Activated naive CD4-positive, alpha-beta T cell treated with anti-CD3 and anti-CD28 coated beads for 36 hours (primary cell): ENCODE results near the gene LRRC52. TPM values are rescaled to one million over a fixed set of nuclear protein-coding genes. Genes with fewer than 3 reads are reported as not detected.
"Not testable (repeated sequence)": the region's sequence is repeated elsewhere in the genome, so short reads cannot be mapped to it uniquely, and the experiment has no call there.

Source experiments
- CTCF ChIA-PET: fragments of 350-600 bp; sonication (Branson Sonifier 250); formaldehyde crosslinking; loops from one replicate; lab custom pipeline; 2021; ENCODE audit warnings: antibody characterized with exemption; lab: Charles Lee
- DNase-seq: peaks from one replicate; pipeline ENCODE4 v3.0.0-alpha.2; 2020
- H3K27ac Mint-ChIP-seq: one replicate; pipeline ENCODE4 v1.8.0; 2021; ENCODE audit warnings: mild to moderate bottlenecking, mixed read lengths
- H3K27me3 Mint-ChIP-seq: one replicate; pipeline ENCODE4 v1.8.0; 2021; ENCODE audit warnings: low read depth, mixed read lengths
- H3K36me3 Mint-ChIP-seq: one replicate; pipeline ENCODE4 v1.8.0; 2021; ENCODE audit warnings: low read depth, mixed read lengths
- H3K4me1 Mint-ChIP-seq: one replicate; pipeline ENCODE4 v1.8.0; 2021; ENCODE audit warnings: low read depth, mixed read lengths
- H3K4me3 Mint-ChIP-seq: one replicate; pipeline ENCODE4 v1.8.0; 2021; ENCODE audit warnings: mild to moderate bottlenecking, moderate library complexity, mixed read lengths
- H3K9me3 Mint-ChIP-seq: one replicate; pipeline ENCODE4 v1.8.0; 2021; ENCODE audit warnings: mixed read lengths
- intact Hi-C: fragments of 100-400 bp; cut with micrococcal nuclease; formaldehyde crosslinking; loops from one replicate; pipeline ENCODE4 v1.15.1; 2023
- total RNA-seq, 2 experiments: library from RNA; stranded (reverse); gene quantifications; one replicate each; pipeline ENCODE4 v1.2.3, GENCODE V29; 2021

Gene LRRC52
- total RNA-seq, 2 experiments from 2014 or later = not detected

DNA sequence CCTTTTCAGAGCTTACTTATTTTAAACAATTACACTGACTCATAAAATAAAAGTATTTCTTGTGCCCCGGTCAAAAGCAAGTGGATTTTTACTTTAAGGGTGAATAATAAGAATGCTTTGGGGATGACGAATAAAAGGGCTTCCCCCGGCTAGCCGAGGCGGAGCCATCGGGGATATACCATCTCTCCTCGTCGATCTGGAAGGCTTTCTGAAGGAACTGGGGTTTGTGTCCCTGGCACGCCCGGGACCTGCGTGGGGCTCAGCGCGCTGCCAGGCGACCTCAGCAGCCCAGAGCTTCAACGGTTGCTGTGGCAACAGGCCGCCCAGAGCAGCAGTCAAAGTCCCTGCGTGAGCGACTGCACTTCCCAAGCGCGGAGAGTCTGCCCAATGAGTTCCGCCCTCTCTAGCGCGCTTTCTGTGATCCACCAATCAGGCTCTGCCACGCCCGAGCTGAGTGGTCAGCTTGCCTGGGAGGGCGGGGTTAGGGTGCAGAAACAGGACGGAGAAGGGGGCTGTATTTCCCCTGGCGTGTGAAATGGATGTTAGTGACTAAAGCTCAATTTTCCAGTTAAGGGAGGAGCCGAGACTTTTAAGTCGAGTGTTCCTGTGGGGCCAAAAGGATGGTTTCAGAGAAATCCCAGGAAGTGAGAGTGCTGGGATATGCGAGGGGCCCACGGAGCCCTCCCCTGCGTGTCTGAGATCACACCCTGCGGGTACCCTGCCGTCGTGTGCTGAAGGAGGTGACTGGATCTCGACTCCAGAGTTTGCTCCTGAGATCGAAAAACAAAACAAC lies 54.3 kb downstream of the LRRC52 start:
- Mint-ChIP-seq H3K4me1 (peaks cover 21% of the 10 kb centered on the region), H3K4me3 (peak overlapping the region; percentile 89), H3K27ac (peak overlapping the region; percentile 89), H3K36me3 (no peaks in the 10 kb centered on the region), H3K27me3 (peaks cover 19% of the 10 kb centered on the region), H3K9me3 (no peaks in the 10 kb centered on the region)
- CTCF ChIA-PET = interaction anchor here (0.5 to 6.0 kb wide), 10 partner anchors 33 to 316 kb away, joined by 3 to 58 read pairs (median 5); partner anchors contain the start of genes ALDH9A1 and MGST3
- intact Hi-C loops = loop anchor here (1.0 to 5.0 kb wide), 6 partner anchors 32 to 569 kb away; partner anchors contain the start of genes ALDH9A1, FAM78B, TMCO1 and UCK2
- peak; percentile 98 for DNase-seq

DNA sequence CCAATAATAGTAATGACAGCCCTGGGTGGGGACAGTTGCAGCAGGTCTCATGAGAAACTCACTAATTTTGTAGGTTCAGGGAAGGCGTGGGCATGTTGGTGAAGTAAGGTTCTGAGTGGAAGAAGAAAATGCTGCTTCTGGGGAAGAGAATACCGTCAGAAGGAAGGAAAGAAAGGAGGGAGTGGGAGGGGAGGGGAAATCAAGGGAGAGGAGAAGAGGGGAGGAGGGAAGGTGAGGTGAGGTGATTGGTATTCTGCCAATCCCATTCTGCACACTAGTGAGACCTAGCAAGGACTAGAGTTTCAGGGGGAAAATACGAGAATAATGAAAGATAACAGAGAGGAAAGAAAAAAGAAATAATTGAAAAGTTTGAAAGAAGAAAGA lies 54.9 kb downstream of the LRRC52 start:
- Mint-ChIP-seq H3K4me3 (peak overlapping the region; percentile 89), H3K27ac (peak overlapping the region; percentile 89), H3K9me3 (no peaks in the 10 kb centered on the region), H3K36me3 (no peaks in the 10 kb centered on the region), H3K4me1 (peaks cover 21% of the 10 kb centered on the region), H3K27me3 (peaks cover 13% of the 10 kb centered on the region)
- intact Hi-C loops = loop anchor here (1.0 to 5.0 kb wide), 6 partner anchors 32 to 569 kb away; partner anchors contain the start of genes ALDH9A1, FAM78B, TMCO1 and UCK2
- no peak for DNase-seq
- CTCF ChIA-PET = interaction anchor here (0.7 to 6.0 kb wide), 11 partner anchors 32 to 315 kb away, joined by 3 to 58 read pairs (median 5); partner anchors contain the start of genes ALDH9A1, MGST3 and TMCO1

DNA sequence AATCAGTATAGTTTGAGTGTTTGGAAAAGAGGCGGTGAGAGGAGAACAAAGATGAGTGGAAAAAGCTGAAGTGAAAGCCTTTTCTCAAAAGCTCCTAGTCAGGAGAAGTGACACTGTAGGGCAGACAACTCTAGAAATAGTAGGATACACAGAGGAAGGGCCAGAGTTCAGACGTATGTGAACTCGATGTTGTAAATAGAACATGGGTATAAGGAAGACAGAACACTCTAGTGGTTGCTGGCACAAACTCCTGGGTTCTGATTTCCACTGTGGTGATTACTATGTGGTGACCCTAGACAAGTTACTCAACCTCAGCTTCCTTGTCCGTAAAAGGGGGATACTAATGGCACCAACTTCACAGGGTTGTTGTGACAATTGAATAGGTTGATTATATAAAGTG lies 57.0 kb downstream of the LRRC52 start:
- CTCF ChIA-PET = interaction anchor here (0.6 to 6.0 kb wide), 21 partner anchors 10 to 572 kb away, joined by 3 to 58 read pairs (median 5); no protein-coding TSS in a partner anchor
- no peaks in the 10 kb centered on the region for H3K9me3 Mint-ChIP-seq
- peaks cover 7% of the 10 kb centered on the region for H3K27me3 Mint-ChIP-seq
- no peak overlapping the region for H3K27ac Mint-ChIP-seq
- no peaks in the 10 kb centered on the region for H3K36me3 Mint-ChIP-seq
- no peak overlapping the region for H3K4me3 Mint-ChIP-seq
- peaks cover 21% of the 10 kb centered on the region for H3K4me1 Mint-ChIP-seq
- intact Hi-C loops = loop anchor here (1.0 to 2.0 kb wide), 4 partner anchors 78 to 314 kb away; no protein-coding TSS in a partner anchor
- DNase-seq = no peak

DNA sequence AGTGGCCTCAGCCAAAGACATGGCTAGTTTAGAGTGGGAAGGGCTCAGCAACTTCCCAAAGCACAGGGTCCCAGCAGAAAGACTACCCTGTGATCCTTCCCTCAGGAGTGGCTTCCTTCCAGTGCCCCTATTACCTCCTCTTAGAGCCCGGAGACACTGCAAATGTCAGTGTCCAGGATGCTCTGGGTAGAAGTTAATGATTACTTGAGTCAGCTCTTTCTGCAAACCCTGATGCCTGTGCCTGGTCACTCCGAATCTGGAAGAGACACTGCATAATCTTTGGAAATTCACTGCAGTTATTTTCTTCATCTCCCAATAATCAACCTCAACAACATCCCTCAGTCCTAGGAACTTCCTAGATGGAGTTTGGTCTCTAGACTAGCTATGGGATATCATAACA lies 60.0 kb downstream of the LRRC52 start:
- no peaks in the 10 kb centered on the region for H3K36me3 Mint-ChIP-seq
- CTCF ChIA-PET = interaction anchor here (0.8 kb wide), 1 partner anchor 19 kb away, joined by 6 read pairs; no protein-coding TSS in a partner anchor
- DNase-seq = no peak
- no peak overlapping the region for H3K27ac Mint-ChIP-seq
- intact Hi-C loops = no loop called here
- H3K27me3 Mint-ChIP-seq = peaks cover 10% of the 10 kb centered on the region
- H3K4me3 Mint-ChIP-seq = no peak overlapping the region
- H3K4me1 Mint-ChIP-seq = peaks cover 5% of the 10 kb centered on the region
- H3K9me3 Mint-ChIP-seq = no peaks in the 10 kb centered on the region

DNA sequence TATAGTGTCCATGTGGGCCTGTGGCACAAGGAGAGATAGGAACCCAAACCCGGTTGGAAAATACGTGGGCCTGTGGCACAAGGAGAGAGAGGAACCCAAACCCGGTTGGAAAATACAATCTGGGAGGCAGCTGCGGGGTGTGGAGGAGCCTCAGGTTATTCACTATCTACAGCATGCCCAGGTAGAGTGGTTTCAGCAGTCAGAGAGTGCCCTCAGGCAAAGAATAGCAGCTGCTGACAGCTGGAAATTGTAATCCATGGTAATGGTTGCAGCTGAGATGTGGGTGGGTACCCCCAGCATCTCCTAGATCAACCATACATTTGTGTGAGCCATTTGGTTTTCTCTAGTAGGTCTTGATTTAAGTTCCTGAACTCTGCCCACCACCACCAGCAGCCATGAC lies 61.4 kb downstream of the LRRC52 start:
- peaks cover 10% of the 10 kb centered on the region for H3K27me3 Mint-ChIP-seq
- no peak overlapping the region for H3K4me3 Mint-ChIP-seq
- DNase-seq = no peak
- intact Hi-C loops = no loop called here
- no peak overlapping the region for H3K27ac Mint-ChIP-seq
- H3K36me3 Mint-ChIP-seq = no peaks in the 10 kb centered on the region
- peaks cover 4% of the 10 kb centered on the region for H3K4me1 Mint-ChIP-seq
- CTCF ChIA-PET = interaction anchor here (1.0 to 1.4 kb wide), 2 partner anchors 211 to 223 kb away, joined by 3 read pairs; no protein-coding TSS in a partner anchor
- no peaks in the 10 kb centered on the region for H3K9me3 Mint-ChIP-seq

DNA sequence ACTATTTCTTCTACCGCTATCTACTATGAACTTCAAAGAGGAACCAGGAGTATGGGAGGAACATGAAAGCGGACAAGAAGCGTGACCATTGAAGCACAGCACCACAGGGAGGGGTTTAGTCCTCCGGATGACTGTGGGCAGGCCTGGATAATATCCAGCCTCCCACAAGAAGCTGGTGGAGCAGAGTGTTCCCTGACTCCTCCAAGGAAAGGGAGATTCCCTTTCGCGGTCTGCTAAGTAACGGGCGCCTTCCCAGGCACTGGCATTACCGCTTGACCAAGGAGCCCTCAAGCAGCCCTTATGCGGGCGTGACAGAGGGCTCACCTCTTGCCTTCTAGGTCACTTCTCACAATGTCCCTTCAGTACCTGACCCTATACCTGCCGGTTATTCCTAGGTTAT lies 62.9 kb downstream of the LRRC52 start:
- DNase-seq, H3K4me1 Mint-ChIP-seq, H3K9me3 Mint-ChIP-seq, intact Hi-C loops, H3K4me3 Mint-ChIP-seq, H3K36me3 Mint-ChIP-seq, H3K27ac Mint-ChIP-seq: not testable (repeated sequence)
- CTCF ChIA-PET = interaction anchor here (1.4 kb wide), 1 partner anchor 222 kb away, joined by 3 read pairs; no protein-coding TSS in a partner anchor
- H3K27me3 Mint-ChIP-seq = peaks cover 12% of the 10 kb centered on the region

DNA sequence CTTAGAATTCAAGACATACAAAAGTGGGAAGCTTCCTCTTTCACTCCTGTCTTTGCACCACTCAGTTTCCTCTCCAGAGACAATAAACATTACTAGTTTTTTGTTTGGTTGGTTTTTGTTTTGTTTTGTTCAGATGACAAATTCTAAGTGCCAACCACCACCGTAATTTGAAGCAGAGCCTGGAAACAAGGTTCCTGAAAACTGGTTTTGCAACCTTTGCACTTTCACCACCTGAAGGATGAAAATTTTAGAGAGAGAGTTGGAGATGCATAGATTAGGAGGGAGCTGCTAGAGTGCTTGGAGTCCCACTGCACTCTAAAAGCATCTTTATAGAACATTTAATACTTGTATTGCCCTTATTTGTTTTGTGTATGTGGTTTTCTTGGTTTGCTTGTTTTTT lies 67.1 kb downstream of the LRRC52 start:
- H3K27me3 Mint-ChIP-seq = peaks cover 12% of the 10 kb centered on the region

DNA sequence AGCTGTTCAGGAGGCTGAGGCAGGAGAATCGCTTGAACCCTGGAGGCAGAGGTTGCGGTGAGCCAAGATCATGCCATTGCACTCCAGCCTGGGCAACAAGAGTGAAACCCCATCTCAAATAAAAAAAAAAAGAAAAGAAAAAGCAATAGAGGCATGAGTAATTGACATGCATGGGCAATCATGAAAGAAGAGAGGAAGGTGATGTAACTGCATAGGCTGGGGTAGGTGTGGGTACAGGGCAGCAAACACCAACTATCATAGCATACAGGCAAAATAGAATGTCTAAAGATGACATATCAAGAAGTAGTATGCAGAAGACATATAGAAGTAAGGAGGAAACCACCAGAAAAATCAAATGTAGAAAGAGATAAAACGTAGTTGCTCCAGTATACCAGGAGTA lies 68.3 kb downstream of the LRRC52 start:
- Mint-ChIP-seq H3K27ac (no peak overlapping the region), H3K9me3 (peaks cover 5% of the 10 kb centered on the region), H3K36me3 (peaks cover 3% of the 10 kb centered on the region), H3K27me3 (peaks cover 13% of the 10 kb centered on the region), H3K4me1 (no peaks in the 10 kb centered on the region), H3K4me3 (no peak overlapping the region)
- no peak for DNase-seq
- intact Hi-C loops = no loop called here
- CTCF ChIA-PET = no interaction called here

More for the DNA sequence above, 67.1 kb downstream of the LRRC52 start:
- Mint-ChIP-seq H3K27ac (no peak overlapping the region), H3K9me3 (peaks cover 5% of the 10 kb centered on the region), H3K4me1 (no peaks in the 10 kb centered on the region), H3K4me3 (no peak overlapping the region), H3K36me3 (peaks cover 3% of the 10 kb centered on the region)
- intact Hi-C loops = no loop called here
- CTCF ChIA-PET = interaction anchor here (0.7 kb wide), 1 partner anchor 10 kb away, joined by 3 read pairs; no protein-coding TSS in a partner anchor
- DNase-seq = no peak

Other genes with a start within 250 kb of the LRRC52 start
- gene LMX1A, start 187.3 kb upstream of the LRRC52 start, total RNA-seq = not detected
- not detected for gene RXRG, start 98.9 kb upstream of the LRRC52 start, total RNA-seq
- gene MGST3, start 87.2 kb downstream of the LRRC52 start, total RNA-seq = 10 to 100 TPM; 26.6 to 29.2 TPM
- gene ALDH9A1, start 154.6 kb downstream of the LRRC52 start, total RNA-seq = 10 to 100 TPM; 35.8 to 43.5 TPM
- 10 to 100 TPM; 50.5 to 50.7 TPM for gene TMCO1, start 224.9 kb downstream of the LRRC52 start, total RNA-seq